BE2C (cell line): ENCODE measurements around the gene ING2. TPM values are rescaled to one million over a fixed set of nuclear protein-coding genes. Genes with fewer than 3 reads are reported as not detected.
"Not testable (repeated sequence)": the region's sequence is repeated elsewhere in the genome, so short reads cannot be mapped to it uniquely, and the experiment has no call there.

Experiments used
- DNase-seq: peaks from one replicate; pipeline ENCODE4 v3.0.0-alpha.2; 2020
- H3K27me3 ChIP-seq: fragments of 250-450 bp; sonication (Bioruptor Pico); 2 replicates; pipeline ENCODE4 v1.5.1; 2020; ENCODE audit warnings: mild to moderate bottlenecking
- H3K36me3 ChIP-seq: fragments of 250-450 bp; sonication (Bioruptor Pico); 2 replicates; pipeline ENCODE4 v1.5.1; 2020; ENCODE audit warnings: mild to moderate bottlenecking
- H3K4me1 ChIP-seq: fragments of 250-450 bp; sonication (Bioruptor Pico); 2 replicates; pipeline ENCODE4 v1.5.1; 2020
- H3K4me3 ChIP-seq: 2 replicates; pipeline ENCODE4 v1.5.1; 2011; ENCODE audit warnings: low read depth, low read length
- H3K9me3 ChIP-seq: fragments of 250-450 bp; sonication (Bioruptor Pico); 2 replicates; pipeline ENCODE4 v1.5.1; 2020
- CTCF ChIP-seq: IDR thresholded peaks from 2 replicates; pipeline ENCODE4 v1.5.1; 2012; ENCODE audit warnings: mild to moderate bottlenecking, low read depth, low read length
- polyA plus RNA-seq: library from polyadenylated mRNA; unstranded; fragments of >200 nt; gene quantifications from one replicate; pipeline ENCODE4 v1.2.1, GENCODE V29; 2012; ENCODE audit warnings: low read depth, missing spikeins; ENCODE audit not compliant: insufficient read length, insufficient read depth

The ING2 gene
- 6.1 TPM for polyA plus RNA-seq

GRCh38 chr4:183504930-183505610 is at the start of gene ING2:
Gene ING2, plus strand, starts transcription at chr4:183505058. Its CDS starts 138 bp downstream, at chr4:183505196.
- Histone ChIP-seq H3K4me3 (peak within 1 kb of the TSS; percentile 95), H3K36me3 (no peaks in the 10 kb centered on the region), H3K27me3 (no peaks in the 10 kb centered on the region), H3K9me3 (no peaks in the 10 kb centered on the region), H3K4me1 (no peaks in the 10 kb centered on the region; the same call in 1 of the 2 replicates)
- TF ChIP-seq CTCF = no peak
- DNase-seq = no peak

- TF ChIP-seq CTCF = no peak
- Histone ChIP-seq H3K27me3 (no peaks in the 10 kb centered on the region), H3K9me3 (no peaks in the 10 kb centered on the region), H3K4me3 (no peak overlapping the region), H3K4me1 (no peaks in the 10 kb centered on the region), H3K36me3 (peaks cover 7% of the 10 kb centered on the region; the same call in 1 of the 2 replicates)
- no peak for DNase-seq
These were observed 49.2 kb upstream of the ING2 start for GRCh38 chr4:183455431-183456195.

- Histone ChIP-seq H3K36me3 (peaks cover 2% of the 10 kb centered on the region; the same call in 1 of the 2 replicates), H3K9me3 (no peaks in the 10 kb centered on the region), H3K27me3 (no peaks in the 10 kb centered on the region; the same call in 1 of the 2 replicates), H3K4me3 (no peak overlapping the region), H3K4me1 (no peaks in the 10 kb centered on the region)
- DNase-seq = no peak
- no peak for TF ChIP-seq CTCF
These were observed 46.9 kb upstream of the ING2 start for GRCh38 chr4:183458005-183458404.

GRCh38 chr4:183463903-183464619 is 40.8 kb upstream of the ING2 start:
- H3K4me1 ChIP-seq, H3K27me3 ChIP-seq, H3K9me3 ChIP-seq, H3K36me3 ChIP-seq, DNase-seq, H3K4me3 ChIP-seq: not testable (repeated sequence)

GRCh38 chr4:183465879-183466278 is 39.0 kb upstream of the ING2 start:
- DNase-seq, H3K27me3 ChIP-seq, H3K4me1 ChIP-seq, H3K9me3 ChIP-seq, H3K36me3 ChIP-seq, H3K4me3 ChIP-seq: not testable (repeated sequence)

- H3K9me3 ChIP-seq = no peaks in the 10 kb centered on the region
- H3K27me3 ChIP-seq = no peaks in the 10 kb centered on the region; the same call in 1 of the 2 replicates
- H3K36me3 ChIP-seq = no peaks in the 10 kb centered on the region
- TF ChIP-seq CTCF = no peak
- no peak for DNase-seq
- no peaks in the 10 kb centered on the region for H3K4me1 ChIP-seq
- H3K4me3 ChIP-seq = no peak overlapping the region
These were observed 37.6 kb upstream of the ING2 start for GRCh38 chr4:183467246-183467645.
